Activated CD4-positive, alpha-beta T cell treated with anti-CD3 and anti-CD28 coated beads for 4 hours (primary cell): Measurements from ENCODE around the gene ATP5PD.
"Not testable (repeated sequence)": the region's sequence is repeated elsewhere in the genome, so short reads cannot be mapped to it uniquely, and the experiment has no call there.

Source experiments
- DNase-seq, 2 donors: peaks; one replicate each; pipeline ENCODE4 v3.0.0-alpha.2; 2020

Gene ATP5PD

DNA sequence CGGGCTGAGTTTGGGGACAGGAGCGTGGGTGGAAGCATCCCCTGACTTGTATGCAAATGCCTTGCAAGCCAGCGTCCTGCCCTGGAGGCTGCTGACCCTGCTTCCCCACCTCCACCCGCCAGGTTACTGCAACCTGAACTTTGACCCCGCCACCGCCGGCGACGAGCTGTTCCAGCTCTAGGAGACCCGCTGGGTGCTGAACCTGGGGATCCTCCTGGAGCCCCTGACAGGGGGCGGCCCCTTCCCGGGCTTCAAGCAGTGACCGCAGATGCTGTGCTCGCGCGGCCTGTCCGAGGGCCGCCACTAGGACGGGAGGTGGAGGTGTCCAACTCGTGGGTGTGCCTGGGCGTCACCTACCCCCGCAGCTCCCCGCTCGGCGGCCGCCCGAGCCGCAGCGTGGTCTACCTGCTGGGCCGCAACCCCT, 30.3 kb upstream of the ATP5PD start:
- DNase-seq = no peak

DNA sequence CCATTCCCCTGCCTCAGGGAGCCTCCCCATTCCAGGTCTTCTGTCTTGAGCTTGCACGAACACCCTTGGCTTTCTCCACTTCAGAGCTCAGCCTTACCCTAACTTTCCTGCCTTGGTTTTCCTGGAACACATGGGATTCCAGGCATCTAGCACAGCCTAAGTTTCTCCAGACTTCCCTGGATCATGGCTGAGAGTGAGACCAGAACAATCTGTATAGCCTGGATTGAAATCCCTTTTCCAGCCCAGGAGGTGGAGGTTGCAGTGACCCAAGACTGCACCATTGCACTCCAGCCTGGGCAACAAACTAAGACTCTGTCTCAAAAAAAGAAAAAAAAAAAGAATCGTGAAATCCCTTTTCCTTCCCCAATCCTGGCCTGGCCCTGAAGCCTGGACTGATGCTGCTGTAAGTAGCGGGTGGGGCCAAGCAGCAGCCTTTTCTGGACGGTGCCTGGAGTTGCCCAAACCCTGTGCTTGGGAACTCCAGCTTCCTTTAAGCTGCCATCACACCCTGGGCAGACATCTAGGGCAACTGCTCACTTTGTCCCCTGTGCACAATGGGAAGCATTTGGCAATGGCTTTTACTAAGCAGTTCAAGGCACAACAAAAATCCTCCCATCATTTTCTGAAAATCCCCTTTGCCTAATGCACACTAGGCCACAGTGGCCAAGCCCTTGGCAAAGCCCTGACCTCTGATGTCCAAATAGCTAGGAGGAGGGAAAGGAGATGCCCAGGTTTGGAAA, 29.0 kb upstream of the ATP5PD start:
- no peak for DNase-seq

DNA sequence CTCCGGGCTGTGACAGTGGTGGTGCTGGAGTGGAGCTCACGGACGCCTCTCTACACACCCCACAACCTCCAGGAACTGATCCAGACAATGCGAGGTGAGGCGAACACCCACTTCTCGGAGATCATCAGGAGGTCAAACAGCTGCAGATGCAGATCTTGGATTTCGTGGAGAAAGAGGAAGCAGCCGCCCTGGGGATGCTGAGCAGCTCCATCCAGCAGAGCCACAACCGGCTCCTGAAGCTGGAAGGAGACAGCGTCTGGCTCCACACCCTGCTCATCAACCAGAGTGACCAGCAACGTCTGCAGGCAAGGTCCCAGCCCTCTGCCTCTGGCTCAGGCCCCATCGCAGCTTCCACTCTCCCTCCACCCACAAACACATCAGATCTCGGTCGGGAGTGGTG, 27.8 kb upstream of the ATP5PD start:
- DNase-seq = no peak

DNA sequence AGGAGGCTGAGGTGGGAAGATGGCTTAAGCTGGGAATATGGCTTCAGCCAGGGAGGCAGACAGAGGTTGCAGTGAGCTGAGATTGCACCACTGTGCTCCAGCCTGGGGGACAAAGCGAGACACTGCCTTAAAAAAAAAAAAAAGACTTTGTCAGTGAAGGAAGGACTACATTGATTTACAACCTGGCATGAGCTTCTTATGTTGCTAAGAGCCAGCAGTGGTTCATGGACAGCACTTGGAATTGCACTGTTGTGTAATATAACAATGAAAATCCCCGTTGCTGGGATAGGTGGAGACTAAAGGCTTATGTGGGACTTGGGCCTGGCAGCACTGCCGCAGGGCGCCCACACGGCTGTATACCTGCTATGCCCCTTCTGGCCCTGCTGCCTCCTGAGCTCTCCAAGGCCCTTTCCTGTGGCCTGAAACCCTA, 26.9 kb upstream of the ATP5PD start:
- DNase-seq = no peak

DNA sequence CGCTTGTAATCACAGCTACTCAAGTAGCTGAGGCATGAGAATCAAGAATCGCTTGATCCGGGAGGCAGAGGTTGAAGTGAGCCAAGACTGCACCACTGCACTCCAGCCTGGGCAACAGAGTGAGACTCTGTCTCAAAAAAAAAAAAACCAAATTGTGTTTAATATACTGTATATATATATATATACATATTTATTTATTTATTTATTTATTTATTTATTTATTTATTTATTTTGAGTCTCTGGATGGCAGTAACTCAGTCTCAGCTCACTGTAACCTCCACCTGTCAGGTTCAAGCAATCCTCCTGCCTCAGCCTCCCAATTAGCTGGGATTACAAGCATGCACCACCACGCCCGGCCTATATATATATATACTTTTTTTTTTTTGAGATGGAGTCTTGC, 26.1 kb upstream of the ATP5PD start:
- not testable (repeated sequence) for DNase-seq

DNA sequence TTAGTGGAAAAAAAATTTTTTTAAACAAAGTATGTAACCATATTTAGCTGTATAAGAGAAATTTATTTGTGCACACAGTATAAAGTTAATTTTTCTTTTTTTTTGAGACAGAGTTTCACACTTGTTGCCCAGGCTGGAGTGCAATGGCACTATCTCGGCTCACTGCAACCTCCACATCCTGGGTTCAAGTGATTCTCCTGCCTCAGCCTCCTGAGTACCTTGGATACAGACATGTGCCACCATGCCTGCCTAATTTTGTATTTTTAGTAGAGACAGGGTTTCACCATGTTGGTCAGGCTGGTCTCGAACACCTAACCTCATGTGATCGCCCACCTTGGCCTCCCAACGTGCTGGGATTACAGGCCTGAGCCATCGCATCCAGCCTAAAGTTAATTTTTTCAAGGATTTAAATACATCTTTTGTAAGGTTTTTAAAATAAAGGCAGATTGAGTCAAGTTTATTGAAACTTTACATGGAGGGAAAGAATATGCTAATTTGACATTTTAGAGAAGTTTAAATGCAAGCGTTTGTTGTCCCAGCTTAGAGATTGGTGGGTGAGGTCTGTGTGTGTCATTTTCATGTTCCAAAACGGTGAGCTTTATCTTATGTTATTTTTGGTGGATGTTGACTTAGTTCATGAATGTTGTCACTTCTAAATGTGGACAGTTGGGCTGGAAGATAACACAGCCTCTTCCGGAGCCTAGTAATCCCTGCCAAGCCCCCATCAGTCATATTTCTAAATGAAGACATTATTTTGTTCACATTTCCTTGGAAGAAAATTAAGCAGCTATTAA, 24.9 kb upstream of the ATP5PD start:
- not testable (repeated sequence) for DNase-seq

DNA sequence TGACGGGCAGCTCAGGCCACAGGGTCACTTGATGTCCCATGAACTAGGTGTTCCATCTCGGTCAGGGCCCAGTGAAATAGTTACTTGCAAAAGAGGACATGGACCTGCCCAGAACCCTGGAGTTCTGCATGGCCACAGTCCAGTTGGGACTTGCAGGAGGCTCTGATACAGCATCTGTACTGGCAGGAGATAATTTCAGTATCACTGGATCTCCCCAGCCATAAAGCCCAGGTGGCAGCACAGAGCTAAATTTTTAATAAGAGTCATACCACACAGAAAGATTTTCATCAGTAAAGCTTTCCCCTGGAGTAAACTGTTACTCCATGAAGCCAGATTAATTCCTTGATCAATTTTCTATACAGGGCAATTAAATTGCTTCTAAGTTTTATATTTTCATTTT, 23.0 kb upstream of the ATP5PD start:
- DNase-seq = no peak

DNA sequence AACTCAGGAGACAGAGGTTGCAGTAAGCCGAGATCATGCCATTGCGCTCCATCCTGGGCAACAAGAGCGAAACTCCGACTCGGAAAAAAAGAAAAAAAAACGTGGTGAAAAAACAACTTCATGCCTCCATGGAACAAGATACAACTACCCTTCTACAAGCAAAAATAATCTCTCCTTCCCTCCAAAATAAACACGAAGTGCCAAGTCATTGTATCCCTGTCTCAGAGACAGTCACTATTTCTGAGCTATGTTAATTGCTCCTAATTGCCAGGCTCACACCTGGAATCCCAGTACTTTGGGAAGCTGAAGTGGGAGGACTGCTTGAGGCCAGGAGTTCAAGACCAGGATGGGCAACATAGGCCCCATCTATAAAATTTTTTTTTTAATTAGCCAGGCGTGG, 22.0 kb upstream of the ATP5PD start:
- no peak for DNase-seq

DNA sequence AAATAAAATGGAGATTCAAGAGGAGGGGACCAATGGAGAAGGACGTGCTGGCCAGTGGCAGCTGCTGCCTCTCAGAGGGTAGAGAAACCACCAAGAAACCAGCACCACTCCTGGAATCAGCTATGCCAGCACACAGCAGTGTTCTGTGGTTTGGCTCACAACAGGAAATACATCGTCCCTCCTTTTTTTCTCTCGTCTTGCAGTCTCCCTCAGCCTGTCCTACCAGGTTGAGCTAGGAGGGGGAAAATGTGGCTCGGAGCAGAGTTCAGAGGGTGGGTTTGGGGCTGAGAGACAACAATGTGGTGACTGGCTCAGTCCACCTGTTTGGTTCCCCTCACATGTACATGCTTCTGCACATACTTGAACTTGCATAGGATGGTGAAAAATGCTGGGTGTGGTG, 21.1 kb upstream of the ATP5PD start:
- no peak for DNase-seq

DNA sequence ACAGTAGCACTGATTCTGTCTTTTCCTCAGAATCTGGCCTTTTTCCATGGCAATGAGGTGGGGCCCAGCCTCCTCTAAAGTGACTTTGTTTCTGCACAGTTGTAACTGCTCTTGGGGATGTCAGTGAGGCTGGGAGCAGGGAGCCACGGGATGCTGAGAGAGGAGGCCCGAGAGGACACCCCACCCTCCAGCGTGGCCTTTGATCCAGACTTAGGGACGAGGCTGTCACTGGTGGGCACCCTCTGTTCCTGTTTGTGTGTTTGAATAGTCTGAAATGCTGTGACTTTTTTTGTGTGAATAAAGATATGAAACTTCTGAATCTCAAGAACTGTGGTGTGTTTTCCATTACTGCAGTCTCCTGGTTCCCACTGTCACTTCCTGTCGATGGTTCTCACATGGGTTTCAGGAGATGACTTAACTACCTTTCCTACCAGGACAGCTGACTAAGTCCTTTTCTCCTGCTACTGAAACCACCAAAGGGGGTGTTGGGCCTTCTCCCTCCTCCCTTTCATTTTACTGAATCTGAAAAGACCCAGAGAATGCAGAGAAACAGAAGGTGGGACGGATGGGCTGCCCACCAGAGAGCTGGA, 18.9 kb upstream of the ATP5PD start:
- DNase-seq = no peak

DNA sequence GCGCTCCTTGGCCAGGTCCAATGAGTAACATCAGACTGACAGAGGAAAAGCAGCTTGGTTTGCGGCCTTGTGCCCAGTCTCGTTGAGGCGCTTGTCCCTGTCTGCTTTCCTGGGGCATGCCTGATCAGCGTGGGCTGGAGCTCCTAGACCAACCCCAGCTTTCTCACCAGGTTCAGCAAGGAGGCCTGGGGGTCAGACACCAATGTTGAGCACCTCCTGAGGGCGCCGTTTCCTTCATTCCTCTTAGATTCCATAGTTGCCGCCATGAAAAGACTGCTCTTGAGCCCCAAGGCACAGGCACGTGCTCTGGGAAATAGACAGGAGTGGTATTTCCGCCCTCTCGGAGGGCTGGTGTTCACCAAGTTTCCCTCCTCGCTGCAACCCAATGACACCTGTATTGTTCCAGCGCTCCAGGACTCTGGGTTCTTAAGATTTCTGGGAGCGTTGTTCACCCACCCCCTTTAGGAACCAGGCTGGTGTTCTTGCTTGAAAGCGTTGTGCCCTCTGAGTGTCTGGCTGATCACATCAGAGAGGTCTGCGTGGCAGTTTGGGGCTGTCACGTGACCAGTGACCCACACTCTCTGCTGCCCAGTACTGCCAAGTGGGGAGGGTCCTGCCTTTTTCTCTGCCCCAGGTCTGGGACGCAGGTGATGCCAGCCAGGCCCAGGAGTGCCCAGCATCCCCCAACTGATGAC, 18.2 kb upstream of the ATP5PD start:
- DNase-seq = no peak

DNA sequence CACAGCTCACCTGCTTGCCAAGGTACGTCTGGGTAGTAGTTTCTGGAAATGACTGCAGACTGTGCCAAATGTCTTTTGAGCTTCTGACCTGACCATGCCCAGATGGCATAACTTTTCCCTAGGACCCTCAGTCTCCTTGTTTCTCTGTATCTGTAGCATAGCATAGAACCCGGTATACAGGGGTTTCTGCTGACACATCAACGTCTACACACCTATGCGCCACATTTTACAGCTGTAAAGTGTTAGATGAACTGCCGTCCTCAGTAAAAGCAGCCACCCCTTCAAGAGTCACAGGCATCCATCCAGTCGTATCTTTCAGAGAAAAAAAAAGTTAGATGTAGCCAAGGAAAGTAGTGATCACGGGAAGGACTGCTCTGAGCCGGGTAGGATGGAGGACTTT, 17.7 kb upstream of the ATP5PD start:
- DNase-seq = no peak

DNA sequence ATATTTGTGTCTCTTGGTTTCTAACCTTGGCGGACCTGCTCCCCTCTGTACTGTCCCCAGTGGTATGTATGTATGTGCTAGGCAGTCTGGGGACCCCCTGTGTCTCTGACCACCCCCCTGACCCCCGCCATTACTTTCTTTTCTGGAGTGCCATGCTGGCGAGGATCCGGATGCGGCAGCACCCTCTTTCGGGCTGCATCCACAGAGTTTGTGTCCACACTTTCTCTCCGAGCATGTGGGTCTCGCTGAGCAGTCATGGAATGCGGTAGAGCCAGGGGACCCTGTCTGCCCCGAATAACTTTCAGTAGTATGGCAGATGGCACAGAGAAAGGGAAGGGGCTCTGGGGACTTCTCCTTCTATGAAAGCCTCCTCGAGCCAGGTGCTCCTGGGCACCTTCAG, 17.3 kb upstream of the ATP5PD start:
- DNase-seq = no peak

DNA sequence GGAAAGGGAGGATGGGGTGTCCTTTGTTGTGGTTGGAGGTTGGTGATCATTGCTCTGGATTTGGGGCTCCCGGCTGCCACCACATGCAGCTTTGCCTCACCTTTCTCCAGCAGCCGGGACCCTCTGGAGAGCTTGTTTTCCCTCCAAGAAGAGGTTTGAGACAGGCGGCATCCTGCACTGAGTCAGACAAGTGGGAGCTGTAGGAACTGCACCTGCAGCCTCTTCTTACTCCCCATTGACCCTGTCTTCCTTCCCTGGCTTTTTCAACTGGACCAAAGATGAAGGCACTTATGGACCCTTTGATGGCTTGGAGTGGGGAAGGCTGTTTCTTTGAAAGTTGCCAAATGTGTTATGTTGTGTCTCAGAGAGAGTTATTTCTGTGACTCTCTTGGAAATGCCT, 16.9 kb upstream of the ATP5PD start:
- no peak for DNase-seq

DNA sequence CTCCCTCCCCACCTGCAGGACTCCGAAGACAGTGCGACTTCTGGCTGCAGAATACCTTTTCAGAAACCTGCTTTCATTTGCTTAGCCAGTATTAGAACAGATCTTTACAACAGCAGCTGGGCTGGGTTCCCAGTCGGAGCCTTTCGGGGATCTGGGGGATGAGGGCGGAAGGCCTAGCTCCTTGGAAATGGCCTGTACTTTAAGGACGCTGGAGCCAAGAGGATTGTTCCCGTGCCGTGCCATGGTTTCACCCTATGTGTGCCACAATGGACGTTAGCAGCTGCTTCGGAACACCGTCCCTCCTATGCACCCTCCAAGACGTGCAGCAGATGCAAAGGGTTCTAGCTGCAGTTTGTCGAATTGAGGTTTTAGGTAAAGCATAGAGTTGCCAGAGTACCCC, 16.4 kb upstream of the ATP5PD start:
- DNase-seq = no peak

DNA sequence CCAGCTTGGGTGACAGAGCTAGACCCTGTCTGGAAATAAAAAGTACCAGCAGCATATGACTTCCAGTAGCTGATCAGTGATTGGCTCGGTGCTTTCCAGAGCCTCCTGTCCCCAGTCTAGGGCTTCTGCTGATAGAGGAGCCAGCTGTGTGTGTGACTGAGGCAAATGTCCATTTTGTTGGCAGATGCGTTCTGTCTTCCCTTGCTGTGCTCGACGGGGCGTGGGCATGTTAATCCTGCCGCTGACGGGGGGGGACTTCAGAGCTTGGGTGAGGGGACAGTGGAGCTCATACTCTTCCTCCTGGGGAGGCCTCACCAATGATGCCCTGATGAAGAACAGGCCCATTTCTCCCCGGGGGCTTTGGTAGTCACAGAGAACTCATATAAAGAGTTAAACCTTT, 14.8 kb upstream of the ATP5PD start:
- no peak for DNase-seq

DNA sequence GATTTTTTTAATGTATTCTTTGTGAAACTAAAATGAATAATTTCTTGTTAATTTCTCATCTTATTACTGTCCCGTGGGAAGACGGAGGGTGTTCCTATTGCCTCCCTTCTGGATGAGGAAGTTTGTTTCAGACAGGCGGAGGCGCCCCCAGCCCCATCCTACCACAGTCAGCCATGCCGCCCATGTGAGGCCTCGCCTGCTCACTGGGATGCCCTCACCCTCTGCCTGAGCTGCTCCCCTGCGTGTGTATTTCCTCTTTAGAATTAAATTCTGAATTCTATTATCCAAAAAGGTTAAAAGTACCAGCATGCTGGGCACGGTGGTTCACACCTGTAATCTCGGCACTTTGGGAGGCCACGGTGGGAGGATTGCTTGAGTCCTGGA, 14.3 kb upstream of the ATP5PD start:
- DNase-seq = no peak

DNA sequence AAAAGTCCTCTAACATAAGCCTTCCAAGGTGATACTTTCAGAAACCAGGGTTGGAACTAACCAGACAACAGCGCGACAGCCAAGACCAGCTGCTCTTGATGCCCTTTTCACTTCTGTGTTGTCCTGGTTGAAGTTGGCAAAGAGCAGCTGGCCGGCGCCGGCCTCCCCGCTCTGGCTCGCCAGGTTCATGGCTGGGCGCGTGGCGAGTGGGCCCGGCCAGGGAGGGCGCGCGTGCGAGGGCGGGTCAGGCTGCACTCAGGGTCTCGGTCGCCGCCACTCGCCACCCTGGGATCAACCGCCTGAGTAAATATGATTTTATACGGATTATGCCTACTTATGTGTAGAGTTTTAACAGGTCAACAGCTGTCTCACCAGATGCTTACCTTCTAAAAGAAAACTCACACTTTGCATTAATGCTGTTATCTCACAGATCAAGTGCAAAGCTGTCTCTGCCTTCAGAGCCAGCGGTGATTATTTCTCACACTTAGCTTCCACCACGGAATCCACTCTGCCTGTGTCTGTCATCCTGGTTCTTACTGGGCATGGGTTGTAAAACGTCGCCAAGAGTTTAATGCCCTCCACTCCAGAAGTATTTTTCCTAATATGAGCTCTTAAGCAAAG, 13.8 kb upstream of the ATP5PD start:
- DNase-seq = no peak

DNA sequence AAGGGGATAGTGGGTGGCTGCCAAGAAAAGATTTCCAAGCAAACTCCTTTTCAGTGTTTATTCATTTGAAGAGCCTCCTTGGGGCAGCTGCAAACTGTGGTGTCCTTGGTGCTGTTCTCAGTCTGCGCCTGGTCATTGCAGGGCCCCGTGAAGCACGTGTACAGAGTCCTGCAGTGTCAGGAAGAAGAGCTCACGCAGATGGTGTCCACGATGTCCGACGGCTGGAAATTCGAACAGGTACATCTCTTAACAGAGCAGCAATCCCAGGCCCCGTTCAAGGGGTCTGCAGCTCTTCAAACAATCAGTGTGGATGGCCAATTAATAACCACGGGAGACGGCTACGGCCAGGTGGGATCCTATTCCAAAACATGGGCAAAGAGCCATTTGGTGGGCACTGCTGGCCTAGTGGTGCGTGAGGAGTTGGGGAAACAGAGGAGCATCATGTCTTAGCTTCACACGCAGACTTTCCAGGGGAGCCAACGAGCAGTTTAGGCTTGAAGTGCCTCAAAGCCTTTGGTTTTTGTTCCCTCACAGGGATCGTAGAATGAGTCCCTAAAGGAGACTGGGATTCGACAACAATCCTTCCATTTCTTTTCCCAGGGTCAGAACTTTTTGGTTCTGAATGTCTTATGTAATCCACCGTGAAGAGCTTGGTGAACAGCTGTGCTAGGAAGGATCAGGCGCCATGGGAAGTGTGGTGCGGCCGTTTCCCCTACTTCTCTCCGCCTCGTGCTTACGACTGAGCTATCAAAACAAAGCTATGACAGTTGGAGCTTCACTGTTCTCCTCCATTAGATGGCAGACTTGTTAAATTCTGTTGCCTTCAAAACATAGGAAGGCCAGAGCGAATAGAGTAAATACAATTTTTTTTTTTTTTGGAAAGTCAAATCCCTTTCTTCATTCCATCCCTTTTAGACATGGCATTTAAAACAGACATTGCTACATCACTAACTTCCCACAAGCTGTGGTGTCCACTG, 12.9 kb upstream of the ATP5PD start:
- no peak for DNase-seq

DNA sequence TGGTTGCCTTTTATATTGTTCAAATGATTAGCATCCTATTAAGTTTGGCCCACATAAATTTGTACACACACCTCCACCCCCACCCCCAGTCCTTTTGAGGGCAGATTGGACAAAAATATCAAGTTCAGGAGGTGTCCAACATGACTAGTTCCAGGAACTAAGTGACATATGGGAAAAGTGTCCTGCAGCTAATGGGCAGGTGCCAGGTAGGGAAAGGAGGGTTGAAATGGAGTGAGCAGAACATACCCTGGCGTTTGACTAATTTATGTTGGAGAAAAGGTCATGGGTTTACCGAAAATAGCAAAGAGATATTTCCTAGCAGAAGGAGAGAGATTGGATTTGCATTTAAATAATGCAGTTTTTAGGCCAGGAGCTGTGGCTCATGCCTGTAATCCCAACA, 5.2 kb upstream of the ATP5PD start:
- no peak for DNase-seq

DNA sequence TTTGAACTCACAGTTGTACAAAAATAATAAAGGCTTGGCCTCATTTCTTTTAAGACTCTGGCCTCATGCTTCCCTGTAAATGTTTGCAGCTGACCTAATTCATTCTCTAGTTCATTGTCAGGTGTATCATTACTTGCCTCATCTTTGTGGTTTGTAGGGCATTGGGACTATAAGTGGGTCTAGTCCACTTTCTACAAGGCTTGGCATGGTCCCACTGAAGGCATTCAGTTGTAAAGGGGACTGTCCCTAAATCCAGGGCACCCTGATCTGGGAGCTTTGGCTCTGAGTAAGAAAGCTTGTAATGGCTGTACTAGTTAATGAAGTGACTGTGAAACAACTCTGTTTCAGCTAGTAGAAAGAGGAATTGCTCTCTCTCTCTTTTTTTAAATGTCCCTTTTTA, 2.9 kb upstream of the ATP5PD start:
- no peak for DNase-seq

DNA sequence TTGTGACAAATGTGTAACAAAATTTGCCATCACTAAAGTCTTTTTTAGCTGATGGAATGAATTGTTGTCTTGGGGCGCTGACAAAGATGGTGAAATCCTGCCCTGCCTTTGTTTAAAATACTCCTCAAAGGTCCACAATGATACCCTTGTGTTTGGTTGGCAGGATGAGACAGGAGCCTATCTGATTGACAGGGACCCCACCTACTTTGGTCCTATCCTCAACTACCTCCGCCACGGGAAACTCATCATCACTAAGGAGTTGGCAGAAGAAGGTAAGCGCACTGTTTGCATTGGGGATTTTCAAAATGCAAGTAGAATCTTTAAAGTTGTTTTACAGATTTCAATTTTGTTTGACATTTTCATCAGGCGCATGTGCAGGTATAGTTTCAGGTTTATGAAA, 2.3 kb upstream of the ATP5PD start:
- no peak for DNase-seq
